Measurements from ENCODE around the gene COL23A1. TPM values are rescaled to one million over a fixed set of nuclear protein-coding genes. Genes with fewer than 3 reads are reported as not detected.

COL23A1 gene
- total and polyA plus RNA-seq, 2 of the 8 experiments (the other 6 are each of a cell fraction or from before 2014, with no cell fraction given): 3.1 to 4.7 TPM

- Histone ChIP-seq H4K5ac (ENCODE audit: insufficient read length, low read depth, low read length) (no peak overlapping the region), H3K14ac (ENCODE audit: insufficient read length) (no peak overlapping the region), H3K27me3 (replicated peaks in 1 of 4; ENCODE audit: control insufficient read depth in 3 of 4, extremely low read depth in 1 of 4, insufficient read depth in 3 of 4, low read length in 3 of 4) (no peaks in the 10 kb centered on the region), H3K79me2 (ENCODE audit: control insufficient read depth in 1 of 2, insufficient read depth in 2 of 2, low read length in 2 of 2) (no peaks in the 10 kb centered on the region), H3K27ac (ENCODE audit: low read depth, low read length) (no peak overlapping the region), H2BK20ac (ENCODE audit: low read length) (no peak overlapping the region), H3K4me3 (ENCODE audit: extremely low read depth in 1 of 4, insufficient read depth in 2 of 4, low read depth in 3 of 4, low read length in 4 of 4) (no peak overlapping the region), H4K20me1 (replicated peaks in 1 of 2; ENCODE audit: control insufficient read depth in 1 of 2, insufficient read depth in 2 of 2, low read length in 2 of 2) (no peaks in the 10 kb centered on the region), H2BK120ac (replicated peaks; ENCODE audit: low read depth, low read length) (no peak overlapping the region), H3K79me1 (ENCODE audit: low read depth, low read length) (no peaks in the 10 kb centered on the region), H3K4ac (replicated peaks; ENCODE audit: insufficient read length, low read depth, low read length) (no peak overlapping the region), H2BK5ac (ENCODE audit: low read depth, low read length) (no peak overlapping the region), H3K56ac (replicated peaks; ENCODE audit: insufficient read length, low read depth, low read length) (no peak overlapping the region), H2BK12ac (ENCODE audit: low read depth, low read length) (no peak overlapping the region), H3K9ac (replicated peaks in 1 of 4; ENCODE audit: extremely low read depth in 1 of 4, low read depth in 3 of 4, low read length in 3 of 4) (no peak overlapping the region), H3K23me2 (ENCODE audit: low read depth, low read length) (no peaks in the 10 kb centered on the region), H4K91ac (replicated peaks; ENCODE audit: insufficient read length, low read length) (no peak overlapping the region), H3K23ac (ENCODE audit: insufficient read length) (no peak overlapping the region), H3K4me1 (replicated peaks in 1 of 4; ENCODE audit: control insufficient read depth in 3 of 4, insufficient read depth in 4 of 4, low read length in 3 of 4) (peaks cover 0 to 5% (median 3%) of the 10 kb centered on the region in 4 experiments; a peak in 4 of 7 replicates), H2AFZ (ENCODE audit: low read length) (no peak overlapping the region), H4K8ac (ENCODE audit: extremely low read depth, insufficient read depth, low read length) (no peak overlapping the region), H3K36me3 (ENCODE audit: control insufficient read depth in 2 of 4, insufficient read depth in 4 of 4, low read length in 3 of 4) (no peaks in the 10 kb centered on the region), H3K9me3 (ENCODE audit: insufficient read depth in 2 of 2, low read depth in 1 of 2, low read length in 1 of 2) (no peaks in the 10 kb centered on the region), H2BK15ac (ENCODE audit: low read length) (no peak overlapping the region), H2AK5ac (ENCODE audit: low read depth, low read length) (no peak overlapping the region), H3K18ac (ENCODE audit: extremely low read depth, low read length) (no peak overlapping the region), H3K4me2 (ENCODE audit: insufficient read depth in 1 of 2, low read depth in 2 of 2, low read length in 2 of 2) (no peak overlapping the region)
- WGBS, 2 experiments (ENCODE audit: extremely low coverage in 1 of 2, insufficient coverage in 1 of 2, insufficient read length in 1 of 2, insufficient replicate concordance in 2 of 2, low coverage in 1 of 2, low lambda C conversion rate in 2 of 2, missing lambda C conversion rate in 1 of 2): 83% methylated on average over 2 of the region's 2 CpGs; no CpG with 5 or more reads in 1 of the 2 experiments
- DNase-seq (ENCODE audit: low read depth in 1 of 2, low spot score in 2 of 2) (no peak), FAIRE-seq (no peak)
- POLR2A ChIA-PET (ENCODE audit: partially characterized antibody): no interaction called here
- CTCF ChIA-PET (ENCODE audit: partially characterized antibody): no interaction called here
- TF ChIP-seq CEBPB (IDR thresholded peaks at IDR 0.05; ENCODE audit: low read depth, low read length) (no peak), RFX5 (IDR thresholded peaks at IDR 0.05; ENCODE audit: borderline replicate concordance, low read depth, low read length) (no peak), SP4 (IDR thresholded peaks at IDR 0.05; ENCODE audit: low read length) (no peak), KDM1A (IDR thresholded peaks at IDR 0.05; ENCODE audit: borderline replicate concordance, low read length) (no peak)
These were observed 179.1 kb downstream of the COL23A1 start for GRCh38 chr5:178411083-178411482.

All from H1 (cell line).